PC-3 (cell line): ENCODE data around the gene PLAGL2. TPM values are rescaled to one million over a fixed set of nuclear protein-coding genes. Genes with fewer than 3 reads are reported as not detected.
A peak's percentile ranks its signal among the peaks of the same experiment; 100 is the strongest.

Experiments
- ATAC-seq: fragments of 200-7000 bp; cut with Tn5 transposase; 2 replicates; pipeline ENCODE4 v1.9.1; 2020; ENCODE audit warnings: mild to moderate bottlenecking, moderate library complexity
- BruUV-seq: library from RNA; stranded (reverse); fragments of 400-500 nt; replicated peaks from 2 replicates; lab custom pipeline; 2021; lab: Mats Ljungman, UMichigan
- CTCF ChIA-PET: fragments of 300-600 bp; sonication (Branson Sonifier 250); formaldehyde crosslinking; loops from one replicate; lab custom pipeline; 2022; ENCODE audit warnings: antibody characterized with exemption; lab: Charles Lee
- POLR2A ChIA-PET: fragments of 300-600 bp; sonication (Branson Sonifier 250); formaldehyde crosslinking; loops from one replicate; lab custom pipeline; 2022; ENCODE audit warnings: antibody characterized with exemption; ENCODE audit not compliant: unreplicated experiment; lab: Charles Lee
- DNase-seq: peaks from one replicate; pipeline ENCODE4 v3.0.0-alpha.2; 2015
- H2AFZ ChIP-seq: fragments of 300-600 bp; sonication (generic); 2 replicates; pipeline ENCODE4 v1.6.0; 2016; ENCODE audit warnings: antibody characterized with exemption, low read length
- H3F3A ChIP-seq: fragments of 300-600 bp; sonication (generic); one replicate; pipeline ENCODE4 v1.6.0; 2017; ENCODE audit warnings: antibody characterized with exemption, low read length, control low read depth, mild to moderate bottlenecking; ENCODE audit not compliant: unreplicated experiment
- H3K27ac ChIP-seq: fragments of 300-600 bp; sonication (generic); 2 replicates; pipeline ENCODE4 v1.5.1; 2016; ENCODE audit warnings: mild to moderate bottlenecking, low read length
- H3K27me3 ChIP-seq: fragments of 300-600 bp; sonication (generic); 2 replicates; pipeline ENCODE4 v1.6.1; 2016; ENCODE audit warnings: low read length, mixed read lengths
- H3K36me3 ChIP-seq: fragments of 300-600 bp; sonication (generic); 2 replicates; pipeline ENCODE4 v1.6.1; 2016; ENCODE audit warnings: low read depth, mixed run types, low read length, mixed read lengths
- H3K4me1 ChIP-seq: fragments of 300-600 bp; sonication (generic); 2 replicates; pipeline ENCODE4 v1.5.1; 2016; ENCODE audit warnings: low read length; ENCODE audit not compliant: insufficient read depth
- H3K4me2 ChIP-seq: fragments of 300-600 bp; sonication (generic); 2 replicates; pipeline ENCODE4 v1.6.0; 2016; ENCODE audit warnings: low read length
- H3K4me3 ChIP-seq: fragments of 300-600 bp; sonication (generic); 2 replicates; pipeline ENCODE4 v1.5.1; 2016; ENCODE audit warnings: mild to moderate bottlenecking, low read length, mixed read lengths
- H3K79me2 ChIP-seq: fragments of 300-600 bp; sonication (generic); 2 replicates; pipeline ENCODE4 v1.6.1; 2017; ENCODE audit warnings: low read length, mixed read lengths
- H3K9ac ChIP-seq: fragments of 300-600 bp; sonication (generic); 2 replicates; pipeline ENCODE4 v1.6.0; 2016; ENCODE audit warnings: mild to moderate bottlenecking, low read length
- H3K9me2 ChIP-seq: fragments of 300-600 bp; sonication (generic); replicated peaks from 2 replicates; pipeline ENCODE4 v1.6.1; 2016; ENCODE audit warnings: mixed run types, low read length, mixed read lengths
- H3K9me3 ChIP-seq: fragments of 300-600 bp; sonication (generic); 2 replicates; pipeline ENCODE4 v1.6.1; 2016; ENCODE audit warnings: low read length, mixed read lengths
- H4K20me1 ChIP-seq: fragments of 300-600 bp; sonication (generic); 2 replicates; pipeline ENCODE4 v1.6.1; 2016; ENCODE audit warnings: low read length, mixed read lengths
- EZH2 ChIP-seq: fragments of 300-600 bp; sonication (generic); IDR thresholded peaks from one replicate; pipeline ENCODE4 v1.6.1; 2017; ENCODE audit warnings: antibody characterized with exemption, mild to moderate bottlenecking, low read length; ENCODE audit not compliant: unreplicated experiment
- EZH2phosphoT487 ChIP-seq: fragments of 300-600 bp; sonication (generic); IDR thresholded peaks from 2 replicates; pipeline ENCODE4 v1.6.1; 2018; ENCODE audit warnings: mild to moderate bottlenecking, antibody characterized with exemption, low read length, borderline replicate concordance
- intact Hi-C: fragments of 100-400 bp; cut with micrococcal nuclease; formaldehyde crosslinking; loops from 2 replicates; pipeline ENCODE4 v1.9.0; 2023
- total RNA-seq: library from RNA; depleted of rRNA; stranded (reverse); fragments of >200 nt; gene quantifications from 2 replicates; pipeline ENCODE4 v1.2.3, GENCODE V29; 2014
- TF ChIP-seq, protein P1 (sequence below): fragments of 300-600 bp; sonication (generic); conservative IDR thresholded peaks from 2 replicates; pipeline ENCODE4 v1.5.1; 2017; ENCODE audit warnings: antibody characterized with exemption, low read depth, mild to moderate bottlenecking, low read length

PLAGL2 gene
- total RNA-seq, 1 experiment from 2014 or later = 4.4 TPM

DNA sequence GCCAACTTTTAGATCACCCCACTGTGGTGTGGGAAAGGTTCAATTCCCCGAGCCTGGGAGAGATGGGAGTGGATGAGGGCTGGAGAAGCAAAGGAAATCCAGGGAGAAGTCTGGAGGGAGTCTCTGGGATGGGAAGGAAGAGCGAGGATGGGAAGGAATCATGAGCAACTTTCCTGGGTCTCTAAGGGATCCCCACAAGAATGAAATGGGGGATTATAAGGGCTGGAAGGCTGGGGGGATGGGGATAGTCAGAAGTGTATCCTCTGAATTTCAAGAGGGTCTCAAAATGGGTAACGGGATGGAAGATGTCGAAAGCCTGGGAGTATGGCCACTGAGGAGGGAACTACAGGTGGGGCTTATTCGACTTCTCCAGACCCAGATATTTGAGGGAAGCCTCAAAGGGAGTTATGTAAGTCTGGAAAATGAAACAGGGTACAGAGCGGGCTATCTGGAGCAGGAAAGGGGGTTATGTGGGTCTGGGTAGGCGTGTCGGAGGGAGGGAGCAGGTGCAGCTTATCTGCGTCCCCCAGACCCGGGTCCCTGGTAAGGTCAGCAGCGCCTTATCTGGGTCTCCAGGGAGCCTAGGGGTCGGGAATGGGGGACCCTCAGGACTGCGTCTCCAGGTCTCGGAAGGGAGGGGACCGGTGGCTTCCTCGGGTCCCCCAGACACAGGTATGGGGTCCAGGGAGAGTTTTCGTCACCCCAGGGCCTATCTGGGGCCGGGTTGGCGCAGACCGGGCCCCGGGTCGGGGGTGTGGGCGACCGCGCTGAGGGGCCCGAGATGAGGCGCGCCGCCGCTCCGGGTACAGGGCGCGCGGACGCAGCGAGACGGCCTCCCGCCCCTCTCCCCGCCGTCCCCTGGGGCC, 550 bp downstream of the PLAGL2 start:
- Histone ChIP-seq H3K79me2 (peaks cover 90% of the 10 kb centered on the region), H2AFZ (peak overlapping the region; percentile 69), H3K36me3 (peaks cover 9% of the 10 kb centered on the region; the same call in 1 of the 2 replicates), H3K9me3 (no peaks in the 10 kb centered on the region), H3K27ac (no peak overlapping the region), H3K9ac (peak overlapping the region; percentile 99), H3F3A (no peaks in the 10 kb centered on the region), H4K20me1 (peaks cover 24% of the 10 kb centered on the region; the same call in 1 of the 2 replicates), H3K4me3 (peak overlapping the region; percentile 97), H3K9me2 (no peaks in the 10 kb centered on the region), H3K4me1 (peaks cover 42% of the 10 kb centered on the region), H3K4me2 (peak overlapping the region; percentile 97), H3K27me3 (no peaks in the 10 kb centered on the region)
- POLR2A ChIA-PET = no interaction called here
- DNase-seq (no peak), ATAC-seq (peak; percentile 14)
- TF ChIP-seq EZH2 (no peak), EZH2phosphoT487 (no peak)
- TF ChIP-seq, protein P1, sequence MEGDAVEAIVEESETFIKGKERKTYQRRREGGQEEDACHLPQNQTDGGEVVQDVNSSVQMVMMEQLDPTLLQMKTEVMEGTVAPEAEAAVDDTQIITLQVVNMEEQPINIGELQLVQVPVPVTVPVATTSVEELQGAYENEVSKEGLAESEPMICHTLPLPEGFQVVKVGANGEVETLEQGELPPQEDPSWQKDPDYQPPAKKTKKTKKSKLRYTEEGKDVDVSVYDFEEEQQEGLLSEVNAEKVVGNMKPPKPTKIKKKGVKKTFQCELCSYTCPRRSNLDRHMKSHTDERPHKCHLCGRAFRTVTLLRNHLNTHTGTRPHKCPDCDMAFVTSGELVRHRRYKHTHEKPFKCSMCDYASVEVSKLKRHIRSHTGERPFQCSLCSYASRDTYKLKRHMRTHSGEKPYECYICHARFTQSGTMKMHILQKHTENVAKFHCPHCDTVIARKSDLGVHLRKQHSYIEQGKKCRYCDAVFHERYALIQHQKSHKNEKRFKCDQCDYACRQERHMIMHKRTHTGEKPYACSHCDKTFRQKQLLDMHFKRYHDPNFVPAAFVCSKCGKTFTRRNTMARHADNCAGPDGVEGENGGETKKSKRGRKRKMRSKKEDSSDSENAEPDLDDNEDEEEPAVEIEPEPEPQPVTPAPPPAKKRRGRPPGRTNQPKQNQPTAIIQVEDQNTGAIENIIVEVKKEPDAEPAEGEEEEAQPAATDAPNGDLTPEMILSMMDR = no peak
- intact Hi-C loops = loop anchor here (5.0 to 10.0 kb wide), 3 partner anchors 50 to 148 kb away; partner anchors contain the start of gene ASXL1
- BruUV-seq = TSS peak; percentile 39
- CTCF ChIA-PET = no interaction called here

DNA sequence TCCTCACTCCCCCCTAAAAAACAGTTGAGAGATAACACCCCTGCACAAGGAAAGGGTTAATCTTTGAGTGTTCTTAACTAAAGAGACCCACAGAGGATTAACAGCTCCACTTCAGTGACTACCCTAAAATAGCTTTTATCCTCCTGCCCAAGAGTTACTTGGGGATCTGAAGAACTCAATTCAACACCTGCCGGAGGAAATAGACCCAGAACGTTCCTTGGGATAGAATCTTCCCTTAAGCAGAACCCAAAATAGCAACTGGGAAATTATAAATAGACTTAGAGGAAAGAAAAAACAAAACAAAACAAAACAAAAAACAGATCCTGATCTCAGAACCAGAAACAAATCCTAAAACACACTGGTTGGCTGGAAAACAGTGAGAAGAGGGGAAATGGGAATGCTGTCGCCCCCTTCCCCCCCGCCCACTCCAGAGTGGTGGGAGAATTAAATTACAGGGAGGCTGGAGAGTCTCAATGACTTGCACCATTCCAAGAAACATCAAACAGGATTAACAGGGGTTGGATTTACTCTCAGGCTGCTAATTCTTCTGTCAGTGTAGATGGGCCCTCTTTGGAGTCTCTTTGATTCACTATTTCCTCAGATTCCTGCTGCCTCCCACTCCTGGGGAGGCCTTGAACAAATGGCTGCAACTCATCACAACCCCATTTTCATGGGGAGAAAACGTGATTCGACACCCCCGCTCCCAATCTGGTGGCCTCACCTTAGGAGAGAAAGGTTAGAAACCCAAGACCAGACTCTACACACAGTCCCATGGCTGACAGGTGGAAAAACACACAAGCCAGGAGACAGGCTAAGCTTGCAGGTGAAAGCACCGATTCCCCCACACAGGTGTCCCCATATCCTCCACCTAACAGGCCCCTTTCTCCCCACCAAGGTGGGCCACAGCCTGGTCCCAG, 1.4 kb downstream of the PLAGL2 start:
- Histone ChIP-seq H3K4me1 (peaks cover 42% of the 10 kb centered on the region), H3F3A (no peaks in the 10 kb centered on the region), H2AFZ (no peak overlapping the region), H3K9me2 (no peaks in the 10 kb centered on the region), H3K79me2 (peaks cover 97% of the 10 kb centered on the region), H3K9me3 (no peaks in the 10 kb centered on the region), H4K20me1 (peaks cover 24% of the 10 kb centered on the region; the same call in 1 of the 2 replicates), H3K4me2 (peak overlapping the region; percentile 97), H3K36me3 (peaks cover 17% of the 10 kb centered on the region; the same call in 1 of the 2 replicates), H3K4me3 (peak overlapping the region; percentile 97), H3K9ac (peak overlapping the region; percentile 99), H3K27me3 (no peaks in the 10 kb centered on the region), H3K27ac (no peak overlapping the region)
- intact Hi-C loops = loop anchor here (5.0 to 10.0 kb wide), 3 partner anchors 51 to 149 kb away; partner anchors contain the start of gene ASXL1
- CTCF ChIA-PET = interaction anchor here (0.5 kb wide), 1 partner anchor 77 kb away, joined by 3 read pairs; no protein-coding TSS in a partner anchor
- BruUV-seq = no TSS peak
- no peak for ATAC-seq
- TF ChIP-seq, protein P1 = no peak
- TF ChIP-seq EZH2phosphoT487 = no peak
- no peak for DNase-seq
- POLR2A ChIA-PET = no interaction called here
